ENCODE data around the gene RFX2.

- TF ChIP-seq CTCF (IDR thresholded peaks at IDR 0.05) (no peak), ZFX (IDR thresholded peaks at IDR 0.05; ENCODE audit: borderline replicate concordance) (no peak)
These were observed 125.1 kb downstream of the RFX2 start for GRCh38 chr19:5985098-5985783.

Measured in 22Rv1 (cell line).